ENCODE results near the gene CACNA1G. TPM values are rescaled to one million over a fixed set of nuclear protein-coding genes. Genes with fewer than 3 reads are reported as not detected.

CACNA1G gene
- total RNA-seq, 1 donor from 2014 or later = 0.19 TPM

DNA sequence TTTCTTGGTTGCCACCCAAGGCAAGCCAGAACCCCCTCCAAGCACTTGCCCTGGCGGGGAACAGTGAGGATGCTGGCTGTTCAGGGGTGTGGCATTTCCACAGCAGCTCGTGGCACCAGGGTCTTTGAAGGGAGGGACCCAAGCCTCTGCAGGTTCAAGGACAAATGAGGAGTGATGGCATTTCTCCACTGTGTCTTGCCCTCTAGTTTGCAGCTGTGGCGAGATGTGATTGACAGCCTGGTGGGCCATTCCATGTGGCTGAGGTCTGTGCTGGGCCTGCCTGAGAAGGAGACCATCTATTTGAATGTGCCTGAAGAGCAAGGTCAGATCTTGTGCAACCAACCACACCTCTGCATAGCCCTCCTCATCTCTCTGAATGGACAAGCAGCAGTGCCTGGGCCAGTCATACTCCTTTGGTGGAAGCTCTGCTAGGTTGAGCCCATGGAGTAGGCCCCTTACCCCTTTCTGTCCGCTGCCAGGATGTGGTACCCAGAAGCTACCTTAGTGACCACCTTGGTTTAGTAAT lies 32.5 kb upstream of the CACNA1G start:
- Mint-ChIP-seq H3K4me3 (ENCODE audit: low read depth) (no peak overlapping the region), H3K27ac (no peak overlapping the region), H3K27me3 (peaks cover 12% of the 10 kb centered on the region), H3K4me1 (ENCODE audit: low read depth) (peaks cover 17% of the 10 kb centered on the region), H3K36me3 (ENCODE audit: insufficient read depth) (no peaks in the 10 kb centered on the region), H3K9me3 (ENCODE audit: low read depth) (no peaks in the 10 kb centered on the region)
- DNase-seq (ENCODE audit: low spot score, unreplicated experiment) = no peak
- TF ChIP-seq, protein P1, sequence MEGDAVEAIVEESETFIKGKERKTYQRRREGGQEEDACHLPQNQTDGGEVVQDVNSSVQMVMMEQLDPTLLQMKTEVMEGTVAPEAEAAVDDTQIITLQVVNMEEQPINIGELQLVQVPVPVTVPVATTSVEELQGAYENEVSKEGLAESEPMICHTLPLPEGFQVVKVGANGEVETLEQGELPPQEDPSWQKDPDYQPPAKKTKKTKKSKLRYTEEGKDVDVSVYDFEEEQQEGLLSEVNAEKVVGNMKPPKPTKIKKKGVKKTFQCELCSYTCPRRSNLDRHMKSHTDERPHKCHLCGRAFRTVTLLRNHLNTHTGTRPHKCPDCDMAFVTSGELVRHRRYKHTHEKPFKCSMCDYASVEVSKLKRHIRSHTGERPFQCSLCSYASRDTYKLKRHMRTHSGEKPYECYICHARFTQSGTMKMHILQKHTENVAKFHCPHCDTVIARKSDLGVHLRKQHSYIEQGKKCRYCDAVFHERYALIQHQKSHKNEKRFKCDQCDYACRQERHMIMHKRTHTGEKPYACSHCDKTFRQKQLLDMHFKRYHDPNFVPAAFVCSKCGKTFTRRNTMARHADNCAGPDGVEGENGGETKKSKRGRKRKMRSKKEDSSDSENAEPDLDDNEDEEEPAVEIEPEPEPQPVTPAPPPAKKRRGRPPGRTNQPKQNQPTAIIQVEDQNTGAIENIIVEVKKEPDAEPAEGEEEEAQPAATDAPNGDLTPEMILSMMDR (IDR thresholded peaks at IDR 0.05; ENCODE audit: unreplicated experiment) = no peak

DNA sequence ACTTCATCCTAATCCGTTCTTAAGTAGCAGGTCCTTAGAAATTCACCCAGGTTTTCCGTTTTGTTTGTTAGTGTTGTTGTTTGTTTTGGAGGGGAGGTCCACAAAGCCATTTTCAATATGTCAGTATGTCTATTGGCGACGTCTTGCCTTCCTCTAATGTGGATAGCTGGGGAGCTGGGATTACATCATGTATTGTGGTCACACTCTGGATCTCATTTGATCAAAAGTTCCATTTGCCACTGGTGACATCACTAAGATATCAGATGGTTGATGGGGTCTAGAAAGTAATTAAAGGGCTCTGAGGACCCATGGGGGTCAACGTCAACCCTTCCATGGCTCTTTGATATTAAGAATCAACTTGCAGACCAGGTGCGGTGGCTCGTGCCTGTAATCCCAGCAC lies 30.7 kb upstream of the CACNA1G start:
- Mint-ChIP-seq H3K4me1 (ENCODE audit: low read depth) (peaks cover 33% of the 10 kb centered on the region), H3K9me3 (ENCODE audit: low read depth) (no peaks in the 10 kb centered on the region), H3K4me3 (ENCODE audit: low read depth) (no peak overlapping the region), H3K27ac (no peak overlapping the region), H3K36me3 (ENCODE audit: insufficient read depth) (no peaks in the 10 kb centered on the region), H3K27me3 (peaks cover 20% of the 10 kb centered on the region)
- TF ChIP-seq, protein P1 (IDR thresholded peaks at IDR 0.05; ENCODE audit: unreplicated experiment) = no peak
- no peak for DNase-seq (ENCODE audit: low spot score, unreplicated experiment)

DNA sequence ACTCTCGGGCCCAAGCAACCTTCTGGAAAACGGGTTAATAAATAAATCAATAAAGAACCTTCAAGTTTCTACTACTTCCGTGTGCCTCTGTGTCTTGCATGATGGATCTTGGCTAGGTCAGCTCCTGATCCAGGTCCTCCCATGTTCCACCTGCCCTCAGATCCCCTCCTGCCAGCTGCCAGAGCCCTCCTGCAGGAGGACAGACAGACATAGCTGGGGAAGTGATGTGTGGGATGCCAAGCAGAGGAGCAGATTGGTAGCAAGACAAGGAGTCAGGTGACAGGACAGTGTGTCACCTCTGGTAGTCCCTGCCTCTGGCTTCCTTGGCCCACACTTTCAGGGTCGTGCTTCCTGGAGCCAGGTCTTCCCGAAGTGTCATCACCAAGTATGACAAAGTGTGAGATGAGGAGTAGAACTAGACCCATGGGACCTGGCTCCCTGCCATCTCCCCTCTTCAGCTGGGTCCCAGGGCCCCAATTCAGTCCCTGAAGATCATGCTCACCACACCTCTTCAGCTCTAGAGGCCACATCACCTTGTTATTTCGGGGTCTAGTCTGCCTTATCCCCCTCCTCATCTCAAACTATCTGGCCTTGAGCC lies 29.0 kb upstream of the CACNA1G start:
- H3K9me3 Mint-ChIP-seq (ENCODE audit: low read depth) = no peaks in the 10 kb centered on the region
- H3K4me3 Mint-ChIP-seq (ENCODE audit: low read depth) = no peak overlapping the region
- H3K4me1 Mint-ChIP-seq (ENCODE audit: low read depth) = peaks cover 36% of the 10 kb centered on the region
- TF ChIP-seq, protein P1 (IDR thresholded peaks at IDR 0.05; ENCODE audit: unreplicated experiment) = no peak
- peaks cover 3% of the 10 kb centered on the region for H3K36me3 Mint-ChIP-seq (ENCODE audit: insufficient read depth)
- H3K27me3 Mint-ChIP-seq = peaks cover 24% of the 10 kb centered on the region
- H3K27ac Mint-ChIP-seq = no peak overlapping the region
- no peak for DNase-seq (ENCODE audit: low spot score, unreplicated experiment)

DNA sequence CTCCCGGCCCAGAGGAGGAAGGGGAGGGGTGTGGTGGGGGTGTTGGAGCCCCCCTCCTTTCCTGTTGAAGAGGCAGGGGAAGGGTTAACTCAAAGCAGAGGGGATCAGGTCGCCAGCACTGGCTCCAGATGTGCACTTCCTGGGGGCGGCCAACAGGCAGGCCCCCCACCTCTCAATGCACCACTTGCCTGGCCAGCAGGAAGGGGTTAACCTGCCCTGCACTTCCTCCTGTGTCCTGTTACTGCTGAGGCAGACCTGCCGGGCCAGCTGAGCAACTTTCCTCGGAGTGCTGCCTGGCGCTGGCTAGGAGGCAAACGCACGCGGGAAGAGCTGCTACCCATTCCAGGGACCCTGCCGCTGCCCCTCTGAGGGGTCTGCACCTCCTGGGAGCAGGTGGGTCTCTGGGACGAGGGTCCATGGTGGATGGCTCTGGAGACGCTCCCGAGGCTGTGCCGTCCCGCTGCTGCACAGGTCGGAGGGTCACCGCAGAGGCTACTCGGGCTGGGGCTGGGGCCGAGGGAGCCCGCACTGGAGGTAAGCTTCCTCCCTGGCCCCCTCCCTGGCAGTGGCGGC lies 28.0 kb upstream of the CACNA1G start, which contains the start of gene EPN3:
TSS of gene EPN3 (plus strand) at position 284 of the 573 bp plus-strand sequence. CDS start 3,822 bp downstream, outside the sequence.
- TF ChIP-seq, protein P1 (IDR thresholded peaks at IDR 0.05; ENCODE audit: unreplicated experiment) = no peak
- H3K4me3 Mint-ChIP-seq (ENCODE audit: low read depth) = peak within 1 kb of the TSS; percentile 75
- peaks cover 36% of the 10 kb centered on the region for H3K4me1 Mint-ChIP-seq (ENCODE audit: low read depth)
- no peaks in the 10 kb centered on the region for H3K9me3 Mint-ChIP-seq (ENCODE audit: low read depth)
- peaks cover 5% of the 10 kb centered on the region for H3K36me3 Mint-ChIP-seq (ENCODE audit: insufficient read depth)
- peak; percentile 59 for DNase-seq (ENCODE audit: low spot score, unreplicated experiment)
- peaks cover 24% of the 10 kb centered on the region for H3K27me3 Mint-ChIP-seq
- peak within 1 kb of the TSS; percentile 24 for H3K27ac Mint-ChIP-seq

DNA sequence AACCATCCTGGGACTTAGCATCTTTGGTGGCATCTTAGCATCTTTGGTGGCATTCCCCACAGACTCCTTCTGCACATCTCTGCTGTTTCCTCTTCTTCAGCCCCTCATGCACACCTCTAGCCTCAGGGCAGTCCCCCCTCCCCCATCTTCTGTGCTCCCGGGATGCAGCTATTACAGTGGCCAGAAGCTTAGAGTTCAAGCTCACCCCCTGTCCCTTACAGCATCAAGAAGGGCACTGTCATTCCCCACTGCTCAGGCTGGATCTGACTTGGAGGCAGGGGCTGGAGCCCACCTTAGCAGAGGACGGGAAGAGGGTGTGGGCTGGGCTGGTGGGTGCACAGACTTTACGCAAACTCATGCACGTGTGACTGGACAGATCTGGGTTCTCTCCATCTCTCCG lies 27.3 kb upstream of the CACNA1G start:
- TF ChIP-seq, protein P1 (IDR thresholded peaks at IDR 0.05; ENCODE audit: unreplicated experiment) = no peak
- Mint-ChIP-seq H3K9me3 (ENCODE audit: low read depth) (no peaks in the 10 kb centered on the region), H3K36me3 (ENCODE audit: insufficient read depth) (peaks cover 5% of the 10 kb centered on the region), H3K27me3 (peaks cover 22% of the 10 kb centered on the region), H3K27ac (peak overlapping the region; percentile 24), H3K4me3 (ENCODE audit: low read depth) (peak overlapping the region; percentile 75), H3K4me1 (ENCODE audit: low read depth) (peaks cover 36% of the 10 kb centered on the region)
- no peak for DNase-seq (ENCODE audit: low spot score, unreplicated experiment)

All from progenitor cell of endocrine pancreas (in vitro differentiated cells).